HepG2 (cell line): Measurements from ENCODE around the gene SCFD2. TPM values are rescaled to one million over a fixed set of nuclear protein-coding genes. Genes with fewer than 3 reads are reported as not detected.

Experiments used
- AKAP8 ChIP-seq: sonication (generic); formaldehyde crosslinking; IDR thresholded peaks from 2 replicates; pipeline ENCODE4 v1.5.1; 2020; ENCODE audit warnings: mild to moderate bottlenecking, missing genetic modification reagents
- BRCA1 ChIP-seq: sonication (generic); formaldehyde crosslinking; IDR thresholded peaks from 2 replicates; pipeline ENCODE4 v1.4.0; 2020; ENCODE audit warnings: missing genetic modification reagents
- GABPB1 ChIP-seq: IDR thresholded peaks from 2 replicates; pipeline ENCODE4 v1.6.1; 2016; ENCODE audit warnings: mild to moderate bottlenecking, missing genetic modification reagents, moderate library complexity, missing compliant biosample characterization
- IRF2 ChIP-seq: IDR thresholded peaks from 2 replicates; pipeline ENCODE4 v1.6.1; 2018; ENCODE audit warnings: missing genetic modification reagents, missing compliant biosample characterization
- IRX3 ChIP-seq: sonication (generic); formaldehyde crosslinking; IDR thresholded peaks from 2 replicates; pipeline ENCODE4 v1.8.1; 2023; ENCODE audit warnings: mild to moderate bottlenecking, low read depth, missing genetic modification reagents, borderline replicate concordance
- RELA ChIP-seq: sonication (generic); formaldehyde crosslinking; IDR thresholded peaks from 2 replicates; pipeline ENCODE4 v1.4.0; 2020; ENCODE audit warnings: missing genetic modification reagents
- RFX3 ChIP-seq: IDR thresholded peaks from 2 replicates; pipeline ENCODE4 v1.6.1; 2016; ENCODE audit warnings: missing biosample characterization, missing genetic modification reagents
- ZNF264 ChIP-seq: sonication (generic); formaldehyde crosslinking; IDR thresholded peaks from 2 replicates; pipeline ENCODE4 v1.4.0; 2020; ENCODE audit warnings: missing genetic modification reagents
- ZNF274 ChIP-seq: sonication (generic); formaldehyde crosslinking; IDR thresholded peaks from 2 replicates; pipeline ENCODE4 v1.5.1; 2020; ENCODE audit warnings: mild to moderate bottlenecking, missing genetic modification reagents
- ZNF484 ChIP-seq: sonication (generic); formaldehyde crosslinking; IDR thresholded peaks from 2 replicates; pipeline ENCODE4 v1.5.1; 2020; ENCODE audit warnings: mild to moderate bottlenecking, low read depth, missing genetic modification reagents, borderline replicate concordance
- ZNF563 ChIP-seq: sonication (generic); formaldehyde crosslinking; IDR thresholded peaks from 2 replicates; pipeline ENCODE4 v1.8.0; 2022; ENCODE audit warnings: mild to moderate bottlenecking, moderate library complexity, missing genetic modification reagents
- ZNF567 ChIP-seq: sonication (generic); formaldehyde crosslinking; IDR thresholded peaks from 2 replicates; pipeline ENCODE4 v1.8.1; 2023; ENCODE audit warnings: mild to moderate bottlenecking, missing genetic modification reagents, borderline replicate concordance
- polyA plus RNA-seq, 8 experiments: library from polyadenylated mRNA; depleted of rRNA in 3 of 8; stranded (reverse) in 7 of 8; unstranded in 1 of 8; fragments of >200 nt; fragmentation: Illumina TruSeq in 4 of 8; extraction: Trizol in 4 of 8; gene quantifications; 2 replicates each; pipeline versions ENCODE4 v1.2.1 to v1.2.3, GENCODE V29; 2011 to 2016; ENCODE audit warnings: low read depth in 4 of 8, missing spikeins in 1 of 8, mixed read lengths in 1 of 8; ENCODE audit not compliant: insufficient read depth in 1 of 8
- total RNA-seq, 5 experiments: library from RNA; depleted of rRNA; stranded (reverse); fragments of >200 nt; fragmentation: Illumina TruSeq; extraction: Trizol; gene quantifications; 2 replicates each; pipeline ENCODE4 v1.2.3, GENCODE V29; 2016; ENCODE audit warnings: low read depth in 1 of 5
- TF ChIP-seq, protein P1 (sequence below): fragments of 450-650 bp; IDR thresholded peaks from 2 replicates; pipeline ENCODE4 v1.6.1; 2017
- TF ChIP-seq, protein P2 (sequence below): sonication (generic); formaldehyde crosslinking; IDR thresholded peaks from 2 replicates; pipeline ENCODE4 v1.4.0; 2020; ENCODE audit warnings: mild to moderate bottlenecking, missing genetic modification reagents
- TF ChIP-seq, protein P3 (sequence below): sonication (generic); formaldehyde crosslinking; IDR thresholded peaks from 2 replicates; pipeline ENCODE4 v1.4.0; 2020; ENCODE audit warnings: missing genetic modification reagents, borderline replicate concordance

SCFD2 gene
- total and polyA plus RNA-seq, 2 of the 13 experiments (the other 11 are each of a cell fraction or from before 2014, with no cell fraction given) = 4.6 to 15.6 TPM

DNA sequence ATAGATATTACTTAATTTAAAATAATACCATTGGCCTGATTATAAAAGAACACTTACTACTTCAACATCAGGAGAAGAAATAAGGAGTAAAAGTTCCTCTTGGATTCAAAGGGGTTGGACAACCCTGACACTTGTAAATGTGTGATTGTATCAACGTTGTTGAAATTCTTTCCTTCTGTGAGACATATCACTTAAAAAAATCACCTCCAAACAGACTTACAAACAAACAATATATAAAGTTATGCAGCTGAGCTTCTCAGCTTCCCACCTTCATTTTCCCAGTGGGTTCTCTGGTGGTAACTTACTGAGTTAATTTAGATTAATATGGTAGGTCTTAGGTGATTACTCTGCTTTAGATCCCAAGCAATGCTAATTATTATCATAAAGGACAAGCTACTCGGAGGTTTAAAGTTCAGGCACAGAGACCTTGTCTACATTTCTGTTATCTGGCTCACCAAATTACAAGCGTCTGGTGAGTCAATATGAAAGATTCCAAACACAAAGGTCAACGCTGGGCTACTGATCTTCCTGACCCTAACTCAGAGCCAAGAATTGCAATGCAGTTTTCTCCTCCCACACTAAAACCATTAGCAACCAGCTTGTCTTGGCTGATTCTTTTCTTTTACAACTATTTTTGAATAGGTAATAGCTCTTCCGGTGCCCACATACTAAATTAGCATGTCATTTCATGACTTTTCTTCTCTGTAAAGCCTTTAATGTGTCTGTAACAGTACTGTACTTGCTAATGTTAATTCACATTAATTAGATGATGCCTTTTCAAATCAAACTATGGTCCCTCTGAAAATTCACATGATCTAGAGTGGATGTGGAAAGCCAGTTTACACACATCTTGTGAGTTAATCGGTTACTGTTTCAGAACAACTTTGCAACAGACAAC is 346.1 kb downstream of the SCFD2 start (continued):
- TF ChIP-seq ZNF567 (CRISPR knock-in tag) (no peak), BRCA1 (no peak), RELA (CRISPR knock-in tag) (no peak), AKAP8 (CRISPR knock-in tag) (no peak), GABPB1 (CRISPR knock-in tag) (peak; percentile 16; the same call in 1 of the 2 replicates), IRF2 (peak; percentile 72; the same call in 1 of the 2 replicates), RFX3 (CRISPR knock-in tag) (no peak), ZNF563 (CRISPR knock-in tag) (no peak), IRX3 (no peak), ZNF274 (CRISPR knock-in tag) (no peak), ZNF484 (no peak), ZNF264 (CRISPR knock-in tag) (no peak)
- TF ChIP-seq, protein P1, sequence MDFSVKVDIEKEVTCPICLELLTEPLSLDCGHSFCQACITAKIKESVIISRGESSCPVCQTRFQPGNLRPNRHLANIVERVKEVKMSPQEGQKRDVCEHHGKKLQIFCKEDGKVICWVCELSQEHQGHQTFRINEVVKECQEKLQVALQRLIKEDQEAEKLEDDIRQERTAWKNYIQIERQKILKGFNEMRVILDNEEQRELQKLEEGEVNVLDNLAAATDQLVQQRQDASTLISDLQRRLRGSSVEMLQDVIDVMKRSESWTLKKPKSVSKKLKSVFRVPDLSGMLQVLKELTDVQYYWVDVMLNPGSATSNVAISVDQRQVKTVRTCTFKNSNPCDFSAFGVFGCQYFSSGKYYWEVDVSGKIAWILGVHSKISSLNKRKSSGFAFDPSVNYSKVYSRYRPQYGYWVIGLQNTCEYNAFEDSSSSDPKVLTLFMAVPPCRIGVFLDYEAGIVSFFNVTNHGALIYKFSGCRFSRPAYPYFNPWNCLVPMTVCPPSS = no peak
- TF ChIP-seq, protein P2, sequence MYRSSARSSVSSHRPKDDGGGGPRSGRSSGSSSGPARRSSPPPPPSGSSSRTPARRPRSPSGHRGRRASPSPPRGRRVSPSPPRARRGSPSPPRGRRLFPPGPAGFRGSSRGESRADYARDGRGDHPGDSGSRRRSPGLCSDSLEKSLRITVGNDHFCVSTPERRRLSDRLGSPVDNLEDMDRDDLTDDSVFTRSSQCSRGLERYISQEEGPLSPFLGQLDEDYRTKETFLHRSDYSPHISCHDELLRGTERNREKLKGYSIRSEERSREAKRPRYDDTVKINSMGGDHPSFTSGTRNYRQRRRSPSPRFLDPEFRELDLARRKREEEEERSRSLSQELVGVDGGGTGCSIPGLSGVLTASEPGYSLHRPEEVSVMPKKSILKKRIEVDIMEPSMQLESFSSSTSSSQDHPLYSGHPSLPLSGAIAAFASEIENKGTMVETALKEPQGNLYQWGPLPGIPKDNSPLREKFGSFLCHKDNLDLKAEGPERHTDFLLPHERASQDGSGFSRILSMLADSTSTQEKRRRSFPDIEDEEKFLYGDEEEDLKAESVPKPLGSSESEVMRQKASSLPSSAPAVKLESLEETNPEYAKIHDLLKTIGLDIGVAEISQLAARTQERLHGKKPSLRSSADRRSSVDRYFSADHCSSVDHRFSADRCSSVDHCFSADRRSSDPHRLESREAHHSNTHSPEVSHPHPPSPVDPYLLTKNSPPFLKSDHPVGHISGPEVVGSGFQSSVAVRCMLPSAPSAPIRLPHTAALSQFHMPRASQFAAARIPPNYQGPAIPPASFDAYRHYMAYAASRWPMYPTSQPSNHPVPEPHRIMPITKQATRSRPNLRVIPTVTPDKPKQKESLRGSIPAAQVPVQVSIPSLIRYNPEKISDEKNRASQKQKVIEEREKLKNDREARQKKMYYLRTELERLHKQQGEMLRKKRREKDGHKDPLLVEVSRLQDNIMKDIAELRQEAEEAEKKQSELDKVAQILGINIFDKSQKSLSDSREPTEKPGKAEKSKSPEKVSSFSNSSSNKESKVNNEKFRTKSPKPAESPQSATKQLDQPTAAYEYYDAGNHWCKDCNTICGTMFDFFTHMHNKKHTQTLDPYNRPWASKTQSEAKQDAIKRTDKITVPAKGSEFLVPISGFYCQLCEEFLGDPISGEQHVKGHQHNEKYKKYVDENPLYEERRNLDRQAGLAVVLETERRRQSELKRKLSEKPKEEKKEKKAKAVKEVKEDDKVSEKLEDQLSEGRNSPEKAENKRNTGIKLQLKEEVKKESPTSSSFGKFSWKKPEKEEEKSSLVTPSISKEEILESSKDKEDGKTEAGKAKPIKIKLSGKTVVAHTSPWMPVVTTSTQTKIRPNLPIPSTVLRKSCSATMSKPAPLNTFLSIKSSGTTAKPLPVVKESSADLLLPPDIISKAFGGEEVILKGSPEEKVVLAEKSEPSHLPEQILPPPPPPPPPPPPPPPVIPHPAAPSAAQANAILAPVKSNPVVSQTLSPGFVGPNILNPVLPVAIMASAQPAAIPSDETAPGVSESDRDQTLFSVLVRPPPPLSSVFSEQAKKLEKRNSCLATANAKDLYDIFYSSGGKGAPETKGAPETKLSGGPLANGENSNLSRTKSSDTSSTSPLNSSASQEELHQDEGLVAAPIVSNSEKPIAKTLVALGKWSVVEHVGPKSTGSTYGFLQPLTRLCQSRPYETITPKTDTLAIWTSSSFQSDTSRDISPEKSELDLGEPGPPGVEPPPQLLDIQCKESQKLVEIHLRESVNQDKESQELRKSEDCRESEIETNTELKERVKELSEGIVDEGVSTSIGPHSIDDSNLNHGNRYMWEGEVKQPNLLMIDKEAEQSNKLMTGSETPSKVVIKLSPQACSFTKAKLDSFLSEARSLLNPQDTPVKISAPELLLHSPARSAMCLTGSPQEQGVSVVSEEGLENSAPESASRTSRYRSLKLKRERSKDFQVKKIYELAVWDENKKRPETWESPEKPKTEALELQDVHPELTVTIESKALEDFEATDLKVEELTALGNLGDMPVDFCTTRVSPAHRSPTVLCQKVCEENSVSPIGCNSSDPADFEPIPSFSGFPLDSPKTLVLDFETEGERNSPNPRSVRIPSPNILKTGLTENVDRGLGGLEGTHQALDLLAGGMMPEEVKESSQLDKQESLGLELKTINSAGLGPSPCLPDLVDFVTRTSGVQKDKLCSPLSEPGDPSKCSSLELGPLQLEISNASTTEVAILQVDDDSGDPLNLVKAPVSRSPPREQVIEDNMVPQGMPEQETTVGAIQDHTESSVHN (CRISPR knock-in tag) = no peak
- TF ChIP-seq, protein P3, sequence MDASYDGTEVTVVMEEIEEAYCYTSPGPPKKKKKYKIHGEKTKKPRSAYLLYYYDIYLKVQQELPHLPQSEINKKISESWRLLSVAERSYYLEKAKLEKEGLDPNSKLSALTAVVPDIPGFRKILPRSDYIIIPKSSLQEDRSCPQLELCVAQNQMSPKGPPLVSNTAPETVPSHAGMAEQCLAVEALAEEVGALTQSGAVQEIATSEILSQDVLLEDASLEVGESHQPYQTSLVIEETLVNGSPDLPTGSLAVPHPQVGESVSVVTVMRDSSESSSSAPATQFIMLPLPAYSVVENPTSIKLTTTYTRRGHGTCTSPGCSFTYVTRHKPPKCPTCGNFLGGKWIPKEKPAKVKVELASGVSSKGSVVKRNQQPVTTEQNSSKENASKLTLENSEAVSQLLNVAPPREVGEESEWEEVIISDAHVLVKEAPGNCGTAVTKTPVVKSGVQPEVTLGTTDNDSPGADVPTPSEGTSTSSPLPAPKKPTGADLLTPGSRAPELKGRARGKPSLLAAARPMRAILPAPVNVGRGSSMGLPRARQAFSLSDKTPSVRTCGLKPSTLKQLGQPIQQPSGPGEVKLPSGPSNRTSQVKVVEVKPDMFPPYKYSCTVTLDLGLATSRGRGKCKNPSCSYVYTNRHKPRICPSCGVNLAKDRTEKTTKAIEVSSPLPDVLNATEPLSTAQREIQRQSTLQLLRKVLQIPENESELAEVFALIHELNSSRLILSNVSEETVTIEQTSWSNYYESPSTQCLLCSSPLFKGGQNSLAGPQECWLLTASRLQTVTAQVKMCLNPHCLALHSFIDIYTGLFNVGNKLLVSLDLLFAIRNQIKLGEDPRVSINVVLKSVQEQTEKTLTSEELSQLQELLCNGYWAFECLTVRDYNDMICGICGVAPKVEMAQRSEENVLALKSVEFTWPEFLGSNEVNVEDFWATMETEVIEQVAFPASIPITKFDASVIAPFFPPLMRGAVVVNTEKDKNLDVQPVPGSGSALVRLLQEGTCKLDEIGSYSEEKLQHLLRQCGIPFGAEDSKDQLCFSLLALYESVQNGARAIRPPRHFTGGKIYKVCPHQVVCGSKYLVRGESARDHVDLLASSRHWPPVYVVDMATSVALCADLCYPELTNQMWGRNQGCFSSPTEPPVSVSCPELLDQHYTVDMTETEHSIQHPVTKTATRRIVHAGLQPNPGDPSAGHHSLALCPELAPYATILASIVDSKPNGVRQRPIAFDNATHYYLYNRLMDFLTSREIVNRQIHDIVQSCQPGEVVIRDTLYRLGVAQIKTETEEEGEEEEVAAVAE (CRISPR knock-in tag) = 0 out of 2 replicates have a peak, but pooled peaks have one; percentile 54
